GM10248 (cell line): ENCODE results near the gene PACRG.

Experiments used
- CTCF ChIA-PET: fragments of 300-600 bp; sonication (Branson Sonifier 250); formaldehyde crosslinking; extraction: SDS; loops from one replicate; lab custom pipeline; 2021; ENCODE audit warnings: antibody characterized with exemption; lab: Yijun Ruan, JAX
- POLR2A ChIA-PET: fragments of 350-650 bp; sonication (Branson Sonifier 250); formaldehyde crosslinking; extraction: SDS; loops from one replicate; lab custom pipeline; 2020; ENCODE audit warnings: antibody characterized with exemption; lab: Yijun Ruan, JAX
- DNase-seq: peaks from one replicate; pipeline ENCODE4 v3.0.0; 2012; ENCODE audit errors: extremely low spot score
- CTCF ChIP-seq: IDR thresholded peaks from 2 replicates; pipeline ENCODE4 v1.5.1; 2012; ENCODE audit warnings: mild to moderate bottlenecking, low read depth; ENCODE audit errors: extremely low read depth, missing control alignments, control extremely low read depth

Gene PACRG

GRCh38 chr6:163323705-163324104 is 595.9 kb downstream of the PACRG start:
- DNase-seq, result no peak
- CTCF ChIA-PET, result interaction anchor here (0.7 kb wide), 1 partner anchor 21 kb away, joined by 3 read pairs; no protein-coding TSS in a partner anchor
- no peak for TF ChIP-seq CTCF
- POLR2A ChIA-PET, result no interaction called here

- ChIA-PET CTCF (interaction anchor here (0.7 kb wide), 1 partner anchor 21 kb away, joined by 3 read pairs; no protein-coding TSS in a partner anchor), POLR2A (no interaction called here)
- DNase-seq, result no peak
- TF ChIP-seq CTCF, result no peak
Measured at GRCh38 chr6:163324326-163324687, 596.5 kb downstream of the PACRG start.

- ChIA-PET POLR2A (no interaction called here), CTCF (no interaction called here)
- no peak for DNase-seq
- no peak for TF ChIP-seq CTCF
Measured at GRCh38 chr6:163324688-163325389, 597.1 kb downstream of the PACRG start.

- POLR2A ChIA-PET, result no interaction called here
- DNase-seq, result no peak
- TF ChIP-seq CTCF, result no peak
- CTCF ChIA-PET, result no interaction called here
Measured at GRCh38 chr6:163325390-163325784, 597.6 kb downstream of the PACRG start.

- ChIA-PET POLR2A (no interaction called here), CTCF (interaction anchor here (1.1 kb wide), 1 partner anchor 9 kb away, joined by 3 read pairs; no protein-coding TSS in a partner anchor)
- DNase-seq, result no peak
- TF ChIP-seq CTCF, result no peak
Measured at GRCh38 chr6:163327165-163327880, 599.5 kb downstream of the PACRG start.

- DNase-seq, result no peak
- POLR2A ChIA-PET, result no interaction called here
Measured at GRCh38 chr6:163327921-163328320, 600.1 kb downstream of the PACRG start.

More at GRCh38 chr6:163327921-163328320, 600.1 kb downstream of the PACRG start:
- TF ChIP-seq CTCF, result no peak
- CTCF ChIA-PET, result interaction anchor here (1.1 kb wide), 1 partner anchor 10 kb away, joined by 3 read pairs; no protein-coding TSS in a partner anchor
